GM12865 (cell line): ENCODE measurements around the gene TET1.
A peak's percentile ranks its signal among the peaks of the same experiment; 100 is the strongest.
"Not testable (repeated sequence)": the region's sequence is repeated elsewhere in the genome, so short reads cannot be mapped to it uniquely, and the experiment has no call there.

Source experiments
- DNase-seq: peaks from one replicate; pipeline ENCODE4 v3.0.0; 2010; ENCODE audit warnings: low read depth
- H3K4me3 ChIP-seq: 2 replicates; pipeline ENCODE4 v1.5.1; 2011; ENCODE audit warnings: mild to moderate bottlenecking, low read depth, low read length, control low read depth
- CTCF ChIP-seq: IDR thresholded peaks from 2 replicates; pipeline ENCODE4 v1.5.1; 2011; ENCODE audit warnings: low read length, control low read depth, low read depth, inconsistent platforms; ENCODE audit not compliant: insufficient read depth; ENCODE audit errors: missing control alignments

TET1 gene

DNA sequence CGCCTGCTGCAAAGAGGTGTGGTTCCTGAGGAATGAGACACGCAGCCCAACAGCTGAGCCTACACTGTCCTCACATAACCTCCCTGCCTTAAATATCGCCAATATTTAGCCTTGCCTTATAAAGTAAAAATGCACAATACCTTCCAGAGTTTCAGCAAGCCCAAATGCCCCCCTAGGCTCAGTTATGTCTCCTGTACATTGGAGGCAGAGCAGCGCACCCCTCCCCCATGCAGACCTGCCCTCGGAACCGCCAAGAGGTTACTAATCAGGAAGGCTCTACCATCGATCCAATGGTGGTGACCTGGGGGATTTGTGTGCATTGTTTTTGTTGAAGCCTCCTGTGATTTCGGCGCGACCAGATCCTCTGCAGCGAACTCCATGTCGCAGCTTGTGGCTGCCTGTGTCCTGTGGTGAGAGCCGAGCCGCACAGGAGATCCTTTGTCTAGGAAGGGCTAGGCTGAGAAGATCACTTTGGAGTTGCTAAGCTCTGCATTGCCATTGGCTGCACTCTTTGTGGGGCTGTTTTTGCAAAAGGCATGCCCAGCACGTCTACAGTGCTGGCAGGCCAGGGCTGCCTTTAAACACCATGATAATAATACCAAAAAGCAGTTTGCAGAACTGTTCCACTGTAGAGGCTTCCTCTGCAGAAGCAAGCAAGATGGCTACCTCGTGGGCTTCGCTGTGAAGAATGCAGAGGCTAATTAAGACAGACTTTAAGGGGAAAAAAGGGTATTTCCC is 40.1 kb downstream of the TET1 start:
- peak; percentile 83 for DNase-seq
- peak overlapping the region; percentile 75 for H3K4me3 ChIP-seq
- no peak for TF ChIP-seq CTCF

GRCh38 chr10:68601501-68602265 is 41.5 kb downstream of the TET1 start:
- peak overlapping the region; percentile 75 for H3K4me3 ChIP-seq
- DNase-seq: peak; percentile 63
- TF ChIP-seq CTCF: no peak

DNA sequence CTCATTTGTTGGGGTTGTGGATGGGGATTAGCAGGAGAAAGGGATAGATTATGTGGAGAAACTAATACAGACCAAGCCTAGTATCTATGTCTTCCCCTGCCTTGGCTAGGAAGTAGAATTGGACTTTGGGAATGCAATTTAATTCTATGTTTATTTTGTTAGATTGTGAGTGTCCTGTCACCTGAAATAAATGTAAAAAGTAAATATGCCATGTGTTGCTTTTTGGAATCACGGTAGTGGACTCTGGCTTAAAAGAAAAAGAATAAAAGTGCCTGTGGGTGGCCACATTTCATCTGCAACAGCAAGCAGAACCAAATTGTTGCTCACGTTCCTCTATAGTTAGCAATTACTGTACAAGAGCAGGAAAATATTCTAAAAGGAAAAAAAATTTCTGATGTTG is 42.3 kb downstream of the TET1 start:
- DNase-seq: no peak
- H3K4me3 ChIP-seq: no peak overlapping the region; the same call in 1 of the 2 replicates
- no peak for TF ChIP-seq CTCF

GRCh38 chr10:68603766-68604165 is 43.6 kb downstream of the TET1 start:
- TF ChIP-seq CTCF: no peak
- no peak for DNase-seq
- H3K4me3 ChIP-seq: no peak overlapping the region

- no peak for DNase-seq
- no peak for TF ChIP-seq CTCF
- H3K4me3 ChIP-seq: no peak overlapping the region
Measured at GRCh38 chr10:68604441-68604840, 44.3 kb downstream of the TET1 start.

DNA sequence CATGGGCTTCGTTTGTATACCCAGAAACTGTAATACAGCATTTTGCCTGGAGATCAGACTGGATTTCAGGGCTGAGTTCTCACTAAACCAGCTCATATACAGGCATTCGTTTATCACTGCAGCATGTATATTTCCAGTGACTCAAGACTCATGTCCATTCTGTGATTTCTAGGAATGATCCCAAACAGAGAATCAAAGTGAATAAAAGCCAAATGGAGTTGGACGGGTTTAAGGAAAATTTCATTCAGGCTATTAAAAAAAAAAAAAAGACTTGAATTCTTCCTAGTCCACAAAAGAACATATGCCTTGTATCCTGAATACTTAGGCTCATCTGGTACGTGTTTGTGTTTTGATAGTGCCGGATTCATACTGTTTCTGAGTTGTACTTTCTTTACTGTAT is 46.8 kb downstream of the TET1 start:
- no peak for DNase-seq
- H3K4me3 ChIP-seq: no peak overlapping the region
- TF ChIP-seq CTCF: no peak

- DNase-seq, H3K4me3 ChIP-seq: not testable (repeated sequence)
Measured at GRCh38 chr10:68610023-68610422, 49.9 kb downstream of the TET1 start.
